Gastrocnemius medialis (tissue), 4 donors: Measurements from ENCODE around the gene FRMD5.

Experiments
- CTCF ChIP-seq, 5 experiments: fragments of 450-650 bp in 3 of 5; fragments of 200-600 bp in 2 of 5; sonication (generic) in 2 of 5; IDR thresholded peaks in 4 of 5; conservative IDR thresholded peaks in 1 of 5; 1 replicate in 4 of 5; 2 replicates in 1 of 5; pipeline ENCODE4 v1.5.1; 2016 to 2019; ENCODE audit warnings: antibody characterized with exemption in 5 of 5, mild to moderate bottlenecking in 3 of 5, moderate library complexity in 3 of 5
- POLR2A ChIP-seq, 2 donors: fragments of 450-650 bp; IDR thresholded peaks; one replicate each; pipeline ENCODE4 v1.6.1; 2017; ENCODE audit warnings: antibody characterized with exemption in 2 of 2, mild to moderate bottlenecking in 2 of 2, moderate library complexity in 2 of 2

- TF ChIP-seq CTCF (IDR thresholded peaks at IDR 0.05 in 4 of 5, conservative IDR thresholded peaks at IDR 0.05 in 1 of 5) (no peak), POLR2A (IDR thresholded peaks at IDR 0.05) (no peak)
These were observed 281.1 kb downstream of the FRMD5 start for GRCh38 chr15:43913941-43914340.
